ENCODE data around the gene OXTR. TPM values are rescaled to one million over a fixed set of nuclear protein-coding genes. Genes with fewer than 3 reads are reported as not detected.
A peak's percentile ranks its signal among the peaks of the same experiment; 100 is the strongest.

The OXTR gene
- total RNA-seq, 3 donors from 2014 or later = 0.32 to 250 (median 105) TPM

DNA sequence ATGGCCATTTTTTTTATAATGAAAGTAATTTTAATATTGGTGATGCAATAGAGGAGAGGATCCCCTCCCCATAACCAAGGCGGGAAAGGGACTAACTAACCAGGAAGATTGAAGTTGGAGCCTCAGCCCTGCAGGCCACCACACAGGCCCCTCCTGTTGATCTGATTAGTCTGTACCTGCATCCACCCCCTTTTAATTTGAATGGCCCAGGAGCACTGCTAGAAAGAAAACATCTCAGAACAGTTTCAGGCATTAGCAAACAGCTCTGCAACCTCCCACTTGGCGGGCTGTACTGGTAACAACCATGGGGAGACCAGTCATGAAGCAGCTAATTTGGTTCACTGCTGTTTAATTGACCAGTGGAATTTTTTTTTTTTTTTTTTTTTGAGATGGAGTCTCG lies 25.5 kb downstream of the OXTR start:
- H3K27ac ChIP-seq = no peak overlapping the region
- H3K4me3 ChIP-seq = no peak overlapping the region
- no peaks in the 10 kb centered on the region for H3K36me3 ChIP-seq
- intact Hi-C loops (cut with DNase I; ENCODE audit: low total_unique reads) = no loop called here
- H3K9me3 ChIP-seq = no peaks in the 10 kb centered on the region
- no peaks in the 10 kb centered on the region for H3K27me3 ChIP-seq
- H3K4me1 ChIP-seq = no peaks in the 10 kb centered on the region
- no peak for DNase-seq (ENCODE audit: low spot score in 2 of 2)
- TF ChIP-seq POLR2A (IDR thresholded peaks at IDR 0.05) (no peak), POLR2AphosphoS5 (IDR thresholded peaks at IDR 0.05) (no peak)
- TF ChIP-seq, protein P1, sequence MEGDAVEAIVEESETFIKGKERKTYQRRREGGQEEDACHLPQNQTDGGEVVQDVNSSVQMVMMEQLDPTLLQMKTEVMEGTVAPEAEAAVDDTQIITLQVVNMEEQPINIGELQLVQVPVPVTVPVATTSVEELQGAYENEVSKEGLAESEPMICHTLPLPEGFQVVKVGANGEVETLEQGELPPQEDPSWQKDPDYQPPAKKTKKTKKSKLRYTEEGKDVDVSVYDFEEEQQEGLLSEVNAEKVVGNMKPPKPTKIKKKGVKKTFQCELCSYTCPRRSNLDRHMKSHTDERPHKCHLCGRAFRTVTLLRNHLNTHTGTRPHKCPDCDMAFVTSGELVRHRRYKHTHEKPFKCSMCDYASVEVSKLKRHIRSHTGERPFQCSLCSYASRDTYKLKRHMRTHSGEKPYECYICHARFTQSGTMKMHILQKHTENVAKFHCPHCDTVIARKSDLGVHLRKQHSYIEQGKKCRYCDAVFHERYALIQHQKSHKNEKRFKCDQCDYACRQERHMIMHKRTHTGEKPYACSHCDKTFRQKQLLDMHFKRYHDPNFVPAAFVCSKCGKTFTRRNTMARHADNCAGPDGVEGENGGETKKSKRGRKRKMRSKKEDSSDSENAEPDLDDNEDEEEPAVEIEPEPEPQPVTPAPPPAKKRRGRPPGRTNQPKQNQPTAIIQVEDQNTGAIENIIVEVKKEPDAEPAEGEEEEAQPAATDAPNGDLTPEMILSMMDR (IDR thresholded peaks at IDR 0.05) = no peak

DNA sequence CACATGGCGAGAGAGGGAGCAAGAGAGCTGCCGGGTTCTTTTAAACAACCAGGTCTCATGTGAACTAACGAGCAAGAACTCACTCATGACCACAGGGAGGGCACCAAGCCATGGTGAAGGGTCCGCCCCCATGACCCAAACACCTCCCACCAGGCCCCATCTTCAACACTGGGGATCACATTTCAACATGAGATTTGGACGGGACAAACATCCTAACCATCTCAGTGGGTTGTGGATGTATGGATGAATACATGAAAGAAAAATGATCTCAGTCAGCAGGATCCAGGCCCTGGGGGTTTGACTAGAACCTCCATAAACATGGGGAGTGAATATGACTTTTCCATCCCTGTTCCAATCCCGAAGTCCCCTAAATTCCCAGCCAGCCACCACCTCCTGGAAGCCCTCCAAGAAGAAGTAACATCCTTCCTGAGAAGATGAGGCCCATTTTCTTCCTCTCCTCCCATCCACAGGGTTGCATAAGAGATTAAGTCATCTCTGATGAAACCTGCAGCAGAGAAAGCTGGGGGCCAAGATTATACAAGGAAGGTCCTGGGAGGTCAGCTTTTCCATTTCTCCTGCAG lies 26.3 kb downstream of the OXTR start:
- no peak for TF ChIP-seq POLR2AphosphoS5 (IDR thresholded peaks at IDR 0.05)
- no peak for TF ChIP-seq POLR2A (IDR thresholded peaks at IDR 0.05)
- TF ChIP-seq, protein P1 (IDR thresholded peaks at IDR 0.05) = no peak
- peak in 1 of 2 donors; percentile 15 for DNase-seq (ENCODE audit: low spot score in 2 of 2)
- no peaks in the 10 kb centered on the region for H3K27me3 ChIP-seq
- H3K36me3 ChIP-seq = no peaks in the 10 kb centered on the region
- H3K4me1 ChIP-seq = no peaks in the 10 kb centered on the region
- intact Hi-C loops (cut with DNase I; ENCODE audit: low total_unique reads) = no loop called here
- H3K27ac ChIP-seq = no peak overlapping the region
- no peak overlapping the region for H3K4me3 ChIP-seq
- H3K9me3 ChIP-seq = no peaks in the 10 kb centered on the region

DNA sequence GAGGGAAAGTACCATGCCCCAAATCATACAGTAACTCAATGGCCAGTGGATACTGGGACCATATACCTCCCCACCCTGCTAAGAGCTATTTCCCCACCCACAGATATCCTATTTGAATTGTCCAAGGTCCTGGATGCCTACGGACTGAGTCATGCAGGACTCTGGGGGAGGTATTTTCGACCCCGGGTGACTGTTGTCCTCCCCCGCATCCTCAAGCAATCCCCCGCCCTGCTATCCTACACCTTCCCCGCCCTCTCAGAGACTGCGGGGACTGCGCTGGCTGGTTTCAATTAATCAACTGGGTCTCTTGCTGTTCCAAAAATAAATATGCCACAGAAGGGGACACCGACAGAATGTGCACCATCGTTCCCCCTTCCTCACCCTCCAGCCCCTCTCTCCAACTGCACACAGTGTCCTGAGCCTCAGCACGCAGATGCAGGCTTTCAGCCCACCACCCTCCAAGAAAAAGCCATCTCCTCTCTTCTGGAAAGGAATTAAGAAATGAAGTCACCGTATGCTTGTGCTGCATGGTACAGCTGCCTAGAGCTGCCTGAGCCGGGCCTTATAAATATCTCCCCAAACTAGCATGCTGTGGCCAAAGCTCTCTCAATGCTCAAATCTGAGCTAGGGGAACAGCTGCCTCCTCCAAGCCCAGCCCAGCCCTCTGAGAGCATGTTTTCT lies 27.7 kb downstream of the OXTR start:
- peak overlapping the region in 1 of 3 donors; percentile 25 for H3K4me3 ChIP-seq
- H3K4me1 ChIP-seq = no peaks in the 10 kb centered on the region
- intact Hi-C loops (cut with DNase I; ENCODE audit: low total_unique reads) = no loop called here

DNA sequence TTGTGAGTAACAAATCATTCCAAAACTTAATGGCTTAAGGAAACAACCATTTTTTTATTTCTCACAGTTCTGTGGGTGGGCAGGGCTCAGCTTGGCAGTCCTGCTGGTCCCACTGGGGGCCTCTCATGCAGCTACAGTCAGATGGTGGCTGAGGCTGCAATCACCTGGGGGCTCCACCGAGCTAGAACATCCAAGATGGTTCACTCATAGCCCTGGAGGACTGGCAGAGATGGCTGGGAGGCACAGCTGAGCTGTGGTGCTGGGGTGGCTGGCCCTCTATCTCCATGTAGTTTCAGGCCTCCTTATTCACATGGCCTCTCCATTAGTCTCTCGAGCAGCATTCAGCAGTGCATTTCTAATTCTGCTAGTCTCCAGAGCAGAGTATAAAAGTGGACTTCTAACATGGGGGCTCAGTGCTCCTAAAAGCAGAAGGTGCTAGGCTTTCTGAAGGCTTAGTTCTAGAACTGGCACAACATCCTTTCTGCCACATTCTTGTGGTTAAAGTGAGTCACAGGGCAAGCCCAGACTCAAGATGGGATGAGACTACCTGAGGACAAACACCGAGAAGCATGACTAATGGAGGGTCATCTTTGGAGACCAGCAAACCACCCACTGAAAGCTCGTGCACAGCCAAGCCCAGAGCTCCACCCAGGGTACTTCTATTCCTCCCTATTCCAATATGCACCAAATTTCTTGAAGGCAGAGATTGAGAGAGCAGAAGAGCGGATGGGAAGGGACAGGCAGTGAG lies 29.5 kb downstream of the OXTR start:
- Histone ChIP-seq H3K36me3 (no peaks in the 10 kb centered on the region), H3K4me1 (no peaks in the 10 kb centered on the region), H3K4me3 (no peak overlapping the region), H3K27ac (no peak overlapping the region), H3K27me3 (no peaks in the 10 kb centered on the region), H3K9me3 (no peaks in the 10 kb centered on the region)
- peak in 1 of 2 donors; percentile 30 for DNase-seq (ENCODE audit: low spot score in 2 of 2)
- TF ChIP-seq POLR2A (IDR thresholded peaks at IDR 0.05) (no peak), POLR2AphosphoS5 (IDR thresholded peaks at IDR 0.05) (no peak)
- TF ChIP-seq, protein P1 (IDR thresholded peaks at IDR 0.05) = no peak
- intact Hi-C loops (cut with DNase I; ENCODE audit: low total_unique reads) = no loop called here

More for the DNA sequence above, 27.7 kb downstream of the OXTR start:
- peak in 1 of 2 donors; percentile 16 for DNase-seq (ENCODE audit: low spot score in 2 of 2)
- H3K27me3 ChIP-seq = no peaks in the 10 kb centered on the region
- H3K9me3 ChIP-seq = no peaks in the 10 kb centered on the region
- TF ChIP-seq POLR2AphosphoS5 (IDR thresholded peaks at IDR 0.05) = no peak
- TF ChIP-seq POLR2A (IDR thresholded peaks at IDR 0.05) = no peak
- TF ChIP-seq, protein P1 (IDR thresholded peaks at IDR 0.05) = no peak
- H3K36me3 ChIP-seq = no peaks in the 10 kb centered on the region
- no peak overlapping the region for H3K27ac ChIP-seq

DNA sequence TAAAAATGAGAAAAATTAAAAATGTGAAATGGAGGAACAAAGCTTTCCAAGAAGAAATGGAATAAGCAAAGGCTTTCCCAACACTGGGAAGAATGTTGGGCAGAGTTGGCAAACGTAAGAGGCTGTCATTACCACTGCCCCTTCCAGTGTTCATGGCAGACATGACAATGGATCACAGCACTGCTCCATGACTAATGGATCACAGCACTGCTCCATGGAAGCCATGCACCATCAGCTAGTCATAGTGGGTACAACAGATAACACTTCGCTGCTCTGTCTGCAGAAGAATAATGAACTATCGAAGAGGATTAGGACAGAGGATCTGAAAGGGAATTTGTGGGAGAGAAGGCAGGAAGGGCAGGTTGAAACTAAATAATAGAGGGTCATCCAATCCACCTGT lies 30.8 kb downstream of the OXTR start:
- Histone ChIP-seq H3K27ac (no peak overlapping the region), H3K36me3 (no peaks in the 10 kb centered on the region), H3K4me1 (no peaks in the 10 kb centered on the region), H3K4me3 (no peak overlapping the region), H3K27me3 (no peaks in the 10 kb centered on the region), H3K9me3 (no peaks in the 10 kb centered on the region)
- TF ChIP-seq, protein P1 (IDR thresholded peaks at IDR 0.05) = no peak
- TF ChIP-seq POLR2A (IDR thresholded peaks at IDR 0.05) (no peak), POLR2AphosphoS5 (IDR thresholded peaks at IDR 0.05) (no peak)
- intact Hi-C loops (cut with DNase I; ENCODE audit: low total_unique reads) = no loop called here
- no peak for DNase-seq (ENCODE audit: low spot score in 2 of 2)
